HepG2 (cell line): ENCODE measurements around the gene C3orf18. TPM values are rescaled to one million over a fixed set of nuclear protein-coding genes. Genes with fewer than 3 reads are reported as not detected.

Experiments
- GATAD1 ChIP-seq: IDR thresholded peaks from 2 replicates; pipeline ENCODE4 v1.6.1; 2016; ENCODE audit warnings: missing genetic modification reagents, missing compliant biosample characterization
- KAT7 ChIP-seq: IDR thresholded peaks from 2 replicates; pipeline ENCODE4 v1.6.1; 2018; ENCODE audit warnings: borderline replicate concordance, missing compliant biosample characterization
- LCORL ChIP-seq, 2 experiments: fragments of 450-650 bp in 1 of 2; sonication (generic) in 1 of 2; formaldehyde crosslinking in 1 of 2; IDR thresholded peaks; 2 replicates each; pipeline versions ENCODE4 v1.5.0 to v1.6.1; 2017 to 2020; ENCODE audit warnings: antibody characterized with exemption in 1 of 2, missing genetic modification reagents in 1 of 2
- NR2F2 ChIP-seq: IDR thresholded peaks from 2 replicates; pipeline ENCODE4 v1.6.1; 2012; ENCODE audit warnings: low read depth, inconsistent platforms, borderline replicate concordance
- PCBP2 ChIP-seq: fragments of 200-400 bp; formaldehyde crosslinking; optimal IDR thresholded peaks from 2 replicates; pipeline ENCODE3; 2018; ENCODE audit warnings: low read length, low read depth; ENCODE audit not compliant: poor library complexity, severe bottlenecking
- PRDM15 ChIP-seq: sonication (generic); formaldehyde crosslinking; IDR thresholded peaks from 2 replicates; pipeline ENCODE4 v1.4.0; 2020; ENCODE audit warnings: missing genetic modification reagents
- PRMT3 ChIP-seq: sonication (generic); formaldehyde crosslinking; IDR thresholded peaks from 2 replicates; pipeline ENCODE4 v1.8.1; 2022; ENCODE audit warnings: low read depth, mild to moderate bottlenecking, moderate library complexity, missing genetic modification reagents, borderline replicate concordance
- U2AF1 ChIP-seq: fragments of 200-400 bp; formaldehyde crosslinking; optimal IDR thresholded peaks from 2 replicates; pipeline ENCODE3; 2017; ENCODE audit warnings: mild to moderate bottlenecking, low read depth, low read length
- ZBTB1 ChIP-seq: sonication (generic); formaldehyde crosslinking; IDR thresholded peaks from 2 replicates; pipeline ENCODE4 v1.4.0; 2020; ENCODE audit warnings: missing genetic modification reagents, borderline replicate concordance
- ZNF282 ChIP-seq: fragments of 450-650 bp; IDR thresholded peaks from 2 replicates; pipeline ENCODE4 v1.6.1; 2018; ENCODE audit not compliant: partially characterized antibody
- ZNF629 ChIP-seq: sonication (generic); formaldehyde crosslinking; conservative IDR thresholded peaks from 2 replicates; pipeline ENCODE4 v1.5.0; 2020; ENCODE audit warnings: missing genetic modification reagents
- ZNF646 ChIP-seq: sonication (generic); formaldehyde crosslinking; IDR thresholded peaks from 2 replicates; pipeline ENCODE4 v1.9.0; 2021; ENCODE audit warnings: mild to moderate bottlenecking, missing genetic modification reagents
- polyA plus RNA-seq, 8 experiments: library from polyadenylated mRNA; depleted of rRNA in 3 of 8; stranded (reverse) in 7 of 8; unstranded in 1 of 8; fragments of >200 nt; fragmentation: Illumina TruSeq in 4 of 8; extraction: Trizol in 4 of 8; gene quantifications; 2 replicates each; pipeline versions ENCODE4 v1.2.1 to v1.2.3, GENCODE V29; 2011 to 2016; ENCODE audit warnings: low read depth in 4 of 8, missing spikeins in 1 of 8, mixed read lengths in 1 of 8; ENCODE audit not compliant: insufficient read depth in 1 of 8
- total RNA-seq, 5 experiments: library from RNA; depleted of rRNA; stranded (reverse); fragments of >200 nt; fragmentation: Illumina TruSeq; extraction: Trizol; gene quantifications; 2 replicates each; pipeline ENCODE4 v1.2.3, GENCODE V29; 2016; ENCODE audit warnings: low read depth in 1 of 5
- TF ChIP-seq, protein P1 (sequence below): sonication (generic); formaldehyde crosslinking; IDR thresholded peaks from 2 replicates; pipeline ENCODE4 v1.5.0; 2020; ENCODE audit warnings: missing genetic modification reagents
- TF ChIP-seq, protein P2 (sequence below): sonication (generic); formaldehyde crosslinking; IDR thresholded peaks from 2 replicates; pipeline ENCODE4 v1.5.0; 2020; ENCODE audit warnings: mild to moderate bottlenecking, missing genetic modification reagents

Gene C3orf18
- total and polyA plus RNA-seq, 2 of the 13 experiments (the other 11 are each of a cell fraction or from before 2014, with no cell fraction given): 1.6 to 4.8 TPM

DNA sequence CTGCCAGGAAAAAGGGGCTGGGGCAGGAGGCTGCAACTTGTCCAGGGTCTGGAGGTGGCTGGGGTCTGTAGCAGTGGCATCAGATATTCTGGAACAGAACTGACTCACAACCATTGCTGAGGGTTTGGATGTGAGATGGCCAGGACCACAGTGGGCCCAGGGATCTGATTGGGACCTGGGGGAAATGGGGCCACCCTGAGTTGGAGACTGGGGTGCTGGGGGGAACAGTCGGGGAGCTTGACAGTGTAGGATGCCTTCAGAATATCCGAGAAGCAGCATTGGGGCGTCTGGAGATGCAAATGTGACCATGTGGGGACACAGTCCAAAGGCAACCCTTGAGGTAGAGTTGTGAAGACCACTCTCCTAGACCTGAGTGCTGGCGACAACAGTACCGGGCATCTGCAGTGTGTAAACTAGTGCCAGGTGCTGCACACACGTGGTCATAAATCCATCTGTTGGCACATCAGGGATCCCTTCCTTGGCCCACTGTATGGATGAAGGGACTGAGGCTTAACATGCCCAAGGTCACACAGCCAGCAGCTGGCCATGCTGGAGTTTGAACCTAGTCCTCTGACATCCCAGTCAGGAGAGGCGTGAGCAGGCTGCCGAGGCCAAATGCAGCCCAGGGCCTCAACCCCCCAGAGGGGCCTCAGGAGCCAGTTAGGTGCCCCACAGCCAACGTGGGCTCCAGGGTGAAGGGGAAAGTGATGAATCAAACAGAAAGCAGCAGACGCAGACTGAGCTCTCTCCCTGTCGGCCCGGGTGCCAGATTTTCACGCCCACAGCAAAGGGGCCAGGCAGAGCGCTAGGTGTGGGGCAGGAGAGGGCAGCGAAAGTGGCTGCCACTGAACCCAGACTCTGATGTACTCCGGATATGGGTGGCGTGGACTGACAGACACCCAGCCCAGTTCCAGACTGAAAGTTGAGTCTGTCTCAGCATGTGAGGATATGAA, 20.5 kb upstream of the C3orf18 start (continued):
- no peak for TF ChIP-seq ZNF282
- TF ChIP-seq NR2F2: 0 out of 2 replicates have a peak, but pooled peaks have one; percentile 15
- TF ChIP-seq ZNF646 (CRISPR knock-in tag): no peak
- no peak for TF ChIP-seq GATAD1 (CRISPR knock-in tag)
- TF ChIP-seq U2AF1: no peak
- peak; percentile 74 for TF ChIP-seq PRDM15 (CRISPR knock-in tag)
- TF ChIP-seq, protein P1, sequence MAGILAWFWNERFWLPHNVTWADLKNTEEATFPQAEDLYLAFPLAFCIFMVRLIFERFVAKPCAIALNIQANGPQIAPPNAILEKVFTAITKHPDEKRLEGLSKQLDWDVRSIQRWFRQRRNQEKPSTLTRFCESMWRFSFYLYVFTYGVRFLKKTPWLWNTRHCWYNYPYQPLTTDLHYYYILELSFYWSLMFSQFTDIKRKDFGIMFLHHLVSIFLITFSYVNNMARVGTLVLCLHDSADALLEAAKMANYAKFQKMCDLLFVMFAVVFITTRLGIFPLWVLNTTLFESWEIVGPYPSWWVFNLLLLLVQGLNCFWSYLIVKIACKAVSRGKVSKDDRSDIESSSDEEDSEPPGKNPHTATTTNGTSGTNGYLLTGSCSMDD (CRISPR knock-in tag): no peak
- TF ChIP-seq, protein P2, sequence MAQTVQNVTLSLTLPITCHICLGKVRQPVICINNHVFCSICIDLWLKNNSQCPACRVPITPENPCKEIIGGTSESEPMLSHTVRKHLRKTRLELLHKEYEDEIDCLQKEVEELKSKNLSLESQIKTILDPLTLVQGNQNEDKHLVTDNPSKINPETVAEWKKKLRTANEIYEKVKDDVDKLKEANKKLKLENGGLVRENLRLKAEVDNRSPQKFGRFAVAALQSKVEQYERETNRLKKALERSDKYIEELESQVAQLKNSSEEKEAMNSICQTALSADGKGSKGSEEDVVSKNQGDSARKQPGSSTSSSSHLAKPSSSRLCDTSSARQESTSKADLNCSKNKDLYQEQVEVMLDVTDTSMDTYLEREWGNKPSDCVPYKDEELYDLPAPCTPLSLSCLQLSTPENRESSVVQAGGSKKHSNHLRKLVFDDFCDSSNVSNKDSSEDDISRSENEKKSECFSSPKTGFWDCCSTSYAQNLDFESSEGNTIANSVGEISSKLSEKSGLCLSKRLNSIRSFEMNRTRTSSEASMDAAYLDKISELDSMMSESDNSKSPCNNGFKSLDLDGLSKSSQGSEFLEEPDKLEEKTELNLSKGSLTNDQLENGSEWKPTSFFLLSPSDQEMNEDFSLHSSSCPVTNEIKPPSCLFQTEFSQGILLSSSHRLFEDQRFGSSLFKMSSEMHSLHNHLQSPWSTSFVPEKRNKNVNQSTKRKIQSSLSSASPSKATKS (CRISPR knock-in tag): no peak
- no peak; the same call in 1 of the 2 replicates for TF ChIP-seq PRMT3 (CRISPR knock-in tag)
- TF ChIP-seq PCBP2: no peak
- TF ChIP-seq ZNF629: peak; percentile 100
- TF ChIP-seq LCORL (IDR thresholded peaks at IDR 0.05): no peak
- TF ChIP-seq LCORL (CRISPR knock-in tag; IDR thresholded peaks at IDR 0.05): no peak
- peak; percentile 73; the same call in 1 of the 2 replicates for TF ChIP-seq KAT7 (CRISPR knock-in tag)
- TF ChIP-seq ZBTB1 (CRISPR knock-in tag): no peak
